K562 (cell line): ENCODE measurements around the gene PHF21A. TPM values are rescaled to one million over a fixed set of nuclear protein-coding genes. Genes with fewer than 3 reads are reported as not detected.

Source experiments
- ATAC-seq: fragments of 200-7000 bp; cut with Tn5 transposase; 3 replicates; pipeline ENCODE4 v1.9.1; 2020; ENCODE audit warnings: moderate library complexity
- BruUV-seq: library from RNA; stranded (reverse); fragments of 400-500 nt; replicated peaks from 2 replicates; lab custom pipeline; 2021; lab: Mats Ljungman, UMichigan
- CTCF ChIA-PET: fragments of 300-600 bp; formaldehyde crosslinking; extraction: SDS; loops from one replicate; lab custom pipeline; 2021; ENCODE audit warnings: low intra/inter-chr PET ratio; lab: Yijun Ruan, JAX
- POLR2A ChIA-PET: fragments of 300-600, 350-650 bp; sonication (Branson Sonifier 250); formaldehyde crosslinking; extraction: SDS; loops from one replicate; lab custom pipeline; 2021; ENCODE audit warnings: antibody characterized with exemption, inconsistent platforms; lab: Yijun Ruan, JAX
- DNase-seq, 4 experiments: peaks; one replicate each; pipeline versions ENCODE4 v3.0.0 to v3.0.0-alpha.2; 2011 to 2018; ENCODE audit warnings: low spot score in 3 of 4, mixed read lengths in 3 of 4; ENCODE audit errors: extremely low read depth in 1 of 4
- FAIRE-seq: peaks from 2 replicates; lab custom pipeline; 2011; peaks lifted over from hg19 to GRCh38; lab: Jason Lieb, UNC
- H2AFZ ChIP-seq: 2 replicates; pipeline ENCODE4 v1.6.0; 2011; ENCODE audit warnings: low read depth, low read length, control low read depth, inconsistent platforms
- H3K27ac ChIP-seq: fragments of 200-600 bp; 3 replicates; pipeline ENCODE4 v1.8.0; 2011; ENCODE audit warnings: low read depth, mild to moderate bottlenecking, control low read depth, inconsistent platforms, low read length, moderate library complexity, mixed read lengths; ENCODE audit errors: extremely low read depth
- H3K27me3 ChIP-seq, 2 experiments: fragments of 300-600 bp in 1 of 2; 2 replicates in 1 of 2; 3 replicates in 1 of 2; pipeline versions ENCODE4 v1.6.0 to v1.8.0; 2011; ENCODE audit warnings: inconsistent platforms in 2 of 2, low read length in 2 of 2, mild to moderate bottlenecking in 1 of 2, mixed read lengths in 1 of 2, moderate library complexity in 1 of 2; ENCODE audit not compliant: control insufficient read depth in 2 of 2, insufficient read depth in 2 of 2
- H3K36me3 ChIP-seq: fragments of 300-600 bp; 3 replicates; pipeline ENCODE4 v1.8.0; 2011; ENCODE audit warnings: mild to moderate bottlenecking, low read length, inconsistent platforms; ENCODE audit not compliant: control insufficient read depth, insufficient read depth
- H3K4me1 ChIP-seq, 2 experiments: fragments of 200-600 bp in 1 of 2; replicated peaks in 1 of 2; 2 replicates in 1 of 2; 3 replicates in 1 of 2; pipeline versions ENCODE4 v1.5.1 to v1.8.0; 2011; ENCODE audit warnings: inconsistent platforms in 2 of 2, low read length in 2 of 2, mild to moderate bottlenecking in 1 of 2, mixed read lengths in 1 of 2, moderate library complexity in 1 of 2; ENCODE audit not compliant: control insufficient read depth in 2 of 2, insufficient read depth in 2 of 2
- H3K4me2 ChIP-seq: 2 replicates; pipeline ENCODE4 v1.6.1; 2011; ENCODE audit warnings: low read length, control low read depth, inconsistent platforms, mixed read lengths; ENCODE audit not compliant: insufficient read depth
- H3K4me3 ChIP-seq: fragments of 200-600 bp; sonication (generic), shearing (Covaris generic); 2 replicates; pipeline ENCODE4 v1.5.1; 2016; ENCODE audit warnings: control low read depth, inconsistent platforms
- H3K79me2 ChIP-seq: fragments of 200-600 bp; 3 replicates; pipeline ENCODE4 v1.8.0; 2011; ENCODE audit warnings: low read length, inconsistent platforms; ENCODE audit not compliant: control insufficient read depth, insufficient read depth
- H3K9ac ChIP-seq, 2 experiments: 2 replicates each; pipeline versions ENCODE4 v1.6.0 to v1.6.1; 2011; ENCODE audit warnings: low read depth in 2 of 2, low read length in 2 of 2, control low read depth in 1 of 2, inconsistent platforms in 1 of 2, mild to moderate bottlenecking in 1 of 2, mixed read lengths in 1 of 2; ENCODE audit not compliant: insufficient read depth in 1 of 2
- H3K9me1 ChIP-seq: one replicate; pipeline ENCODE4 v1.6.0; 2011; ENCODE audit warnings: inconsistent platforms, mild to moderate bottlenecking, low read length, moderate library complexity; ENCODE audit not compliant: control insufficient read depth, insufficient read depth
- H3K9me3 ChIP-seq: replicated peaks from 2 replicates; pipeline ENCODE4 v1.5.1; 2011; ENCODE audit warnings: low read depth, low read length, inconsistent platforms; ENCODE audit not compliant: control insufficient read depth, insufficient read depth
- H4K20me1 ChIP-seq: replicated peaks from 2 replicates; pipeline ENCODE4 v1.6.1; 2011; ENCODE audit warnings: low read length, inconsistent platforms, mixed read lengths; ENCODE audit not compliant: control insufficient read depth, insufficient read depth
- CBFA2T2 ChIP-seq: fragments of 450-650 bp; conservative IDR thresholded peaks from 2 replicates; pipeline ENCODE4 v1.6.1; 2017; ENCODE audit warnings: mild to moderate bottlenecking
- CBFA2T3 ChIP-seq: fragments of 450-650 bp; IDR thresholded peaks from 2 replicates; pipeline ENCODE4 v1.6.1; 2017
- MAFG ChIP-seq: fragments of 450-650 bp; conservative IDR thresholded peaks from 2 replicates; pipeline ENCODE4 v1.6.1; 2016; ENCODE audit warnings: missing genetic modification characterization, missing compliant biosample characterization
- SIRT6 ChIP-seq: IDR thresholded peaks from one replicate; pipeline ENCODE4 v1.6.1; 2012; ENCODE audit warnings: low read depth, mild to moderate bottlenecking, control low read depth, inconsistent platforms, low read length, moderate library complexity
- SNAPC5 ChIP-seq: fragments of 250-450 bp; sonication (Bioruptor Pico); IDR thresholded peaks from 2 replicates; pipeline ENCODE4 v1.8.0; 2021; ENCODE audit warnings: moderate library complexity, mild to moderate bottlenecking, inconsistent platforms
- SP1 ChIP-seq: sonication (generic); formaldehyde crosslinking; IDR thresholded peaks from 2 replicates; pipeline ENCODE4 v1.8.1; 2022; ENCODE audit warnings: mild to moderate bottlenecking, missing genetic modification reagents
- TARDBP ChIP-seq: fragments of 450-650 bp; IDR thresholded peaks from 2 replicates; pipeline ENCODE4 v1.6.1; 2016
- ZC3H8 ChIP-seq: fragments of 450-650 bp; IDR thresholded peaks from 2 replicates; pipeline ENCODE4 v1.6.1; 2017
- ZNF407 ChIP-seq: fragments of 450-650 bp; IDR thresholded peaks from 2 replicates; pipeline ENCODE4 v1.6.1; 2016; ENCODE audit warnings: low read depth
- ZNF780A ChIP-seq: fragments of 250-450 bp; sonication (Bioruptor Pico); IDR thresholded peaks from 2 replicates; pipeline ENCODE4 v1.5.0; 2021; ENCODE audit warnings: mild to moderate bottlenecking
- WGBS: fragments of 100-300 bp; shearing (Covaris generic); methylation state at CpG from one replicate; pipeline ENCODE4 v1.1.6; 2016; ENCODE audit warnings: low coverage, mixed read lengths; ENCODE audit not compliant: insufficient coverage; ENCODE audit errors: missing lambda C conversion rate; 5-methylcytosine and 5-hydroxymethylcytosine counted together
- in situ Hi-C: fragments of 300-500 bp; cut with MboI; formaldehyde crosslinking; loops from 4 replicates; pipeline ENCODE4 v1.15.0; 2018; ENCODE audit warnings: inconsistent platforms, mixed read lengths
- intact Hi-C: fragments of 100-400 bp; cut with micrococcal nuclease; formaldehyde crosslinking; loops from 2 replicates; pipeline ENCODE4 v1.14.2; 2022
- polyA plus RNA-seq, 8 experiments: library from polyadenylated mRNA; depleted of rRNA in 4 of 8; stranded (reverse) in 5 of 8; unstranded in 3 of 8; fragments of >200 nt; fragmentation: Nextera tagmentation in 2 of 8; fragmentation: Illumina TruSeq in 1 of 8; extraction: Ambion mirVana in 2 of 8; extraction: Trizol in 1 of 8; gene quantifications; 2 replicates each; pipeline versions ENCODE4 v1.2.1 to v1.2.3, GENCODE V29; 2011 to 2014; ENCODE audit warnings: inconsistent platforms in 1 of 8, missing spikeins in 1 of 8
- total RNA-seq, 7 experiments: library from RNA; depleted of rRNA in 6 of 7; stranded (reverse); fragments of >200 nt in 6 of 7; fragmentation: Illumina TruSeq in 2 of 7; extraction: Trizol in 2 of 7; gene quantifications; 2 replicates each; pipeline versions ENCODE4 v1.2.1 to v1.2.3, GENCODE V29; 2011 to 2021; ENCODE audit warnings: low replicate concordance in 1 of 7

Gene PHF21A
- total and polyA plus RNA-seq, 9 of the 15 experiments (the other 6 are each of a cell fraction or from before 2014, with no cell fraction given), result 1.5 to 32.4 (median 10.7) TPM

- H3K27ac ChIP-seq, result no peak overlapping the region
- WGBS, result 11% methylated on average over 1 of the region's 1 CpG
- DNase-seq (peak in 1 of 4 experiments; percentile 6), FAIRE-seq (no peak), ATAC-seq (no peak)
- intact Hi-C loops, result no loop called here
- ChIA-PET POLR2A (interaction anchor here (1.2 to 2.5 kb wide), 2 partner anchors 9 to 20 kb away, joined by 3 to 5 read pairs; no protein-coding TSS in a partner anchor), CTCF (no interaction called here)
- peaks cover 0 to 4% of the 10 kb centered on the region in 2 experiments; a peak in 3 of 5 replicates for H3K4me1 ChIP-seq
- no peaks in the 10 kb centered on the region for H3K36me3 ChIP-seq
- H3K79me2 ChIP-seq, result no peaks in the 10 kb centered on the region
- in situ Hi-C loops, result no loop called here
- H3K4me3 ChIP-seq, result no peak overlapping the region
- no peak overlapping the region for H3K9ac ChIP-seq
- H3K4me2 ChIP-seq, result no peak overlapping the region
- no TSS peak for BruUV-seq
- no peaks in the 10 kb centered on the region for H3K9me1 ChIP-seq
- H4K20me1 ChIP-seq, result no peaks in the 10 kb centered on the region
- H2AFZ ChIP-seq, result no peak overlapping the region
- TF ChIP-seq MAFG (tag) (no peak), ZNF780A (CRISPR knock-in tag) (no peak), SNAPC5 (CRISPR knock-in tag) (no peak), ZNF407 (no peak), TARDBP (no peak), SP1 (CRISPR knock-in tag) (no peak), CBFA2T2 (0 out of 2 replicates have a peak, but pooled peaks have one; percentile 5), CBFA2T3 (peak; percentile 55; the same call in 1 of the 2 replicates), ZC3H8 (no peak), SIRT6 (no peak)
- no peaks in the 10 kb centered on the region for H3K27me3 ChIP-seq
- H3K9me3 ChIP-seq, result no peaks in the 10 kb centered on the region
Observed at GRCh38 chr11:46045811-46046210, 75.4 kb downstream of the PHF21A start.
